Heart left ventricle (tissue), 16 donors: ENCODE measurements around the gene NEUROG2. TPM values are rescaled to one million over a fixed set of nuclear protein-coding genes. Genes with fewer than 3 reads are reported as not detected.
A peak's percentile ranks its signal among the peaks of the same experiment; 100 is the strongest.

Experiments used
- ATAC-seq, 4 donors: fragments of 200-7000 bp; cut with Tn5 transposase; one replicate each; pipeline ENCODE4 v1.9.1; 2020 to 2022; ENCODE audit warnings: moderate library complexity in 4 of 4, mild to moderate bottlenecking in 3 of 4, moderate number of reproducible peaks in 1 of 4
- DNase-seq, 5 donors: peaks; one replicate each; pipeline ENCODE4 v3.0.0-alpha.2; 2020
- H3K27ac ChIP-seq, 12 donors: fragments of 200-600 bp; sonication (generic) in 4 of 12; one replicate each; pipeline versions ENCODE4 v1.5.0 to v1.8.0; 2016 to 2022; ENCODE audit warnings: mild to moderate bottlenecking in 2 of 12
- H3K27me3 ChIP-seq, 9 donors: fragments of 200-600 bp; sonication (generic) in 2 of 9; one replicate each; pipeline versions ENCODE4 v1.5.1 to v1.8.0; 2016 to 2022; ENCODE audit warnings: mild to moderate bottlenecking in 3 of 9
- H3K36me3 ChIP-seq, 9 donors: fragments of 200-600 bp; sonication (generic) in 2 of 9; one replicate each; pipeline versions ENCODE4 v1.5.0 to v1.8.0; 2018 to 2022; ENCODE audit warnings: mild to moderate bottlenecking in 2 of 9
- H3K4me1 ChIP-seq, 12 donors: fragments of 200-600 bp; sonication (generic) in 4 of 12; one replicate each; pipeline versions ENCODE4 v1.5.0 to v1.8.0; 2016 to 2022; ENCODE audit warnings: mild to moderate bottlenecking in 3 of 12
- H3K4me3 ChIP-seq, 12 donors: fragments of 200-600 bp; sonication (generic) in 4 of 12; one replicate each; pipeline versions ENCODE4 v1.5.0 to v1.8.0; 2017 to 2022; ENCODE audit warnings: mild to moderate bottlenecking in 9 of 12, moderate library complexity in 4 of 12
- H3K9me3 ChIP-seq, 12 donors: fragments of 200-600 bp; sonication (generic) in 4 of 12; one replicate each; pipeline versions ENCODE4 v1.5.0 to v1.8.0; 2016 to 2022; ENCODE audit warnings: mild to moderate bottlenecking in 1 of 12
- CTCF ChIP-seq, 12 donors: fragments of 200-600 bp; sonication (generic) in 4 of 12; IDR thresholded peaks; one replicate each; pipeline versions ENCODE4 v1.5.0 to v1.8.0; 2018 to 2022; ENCODE audit warnings: antibody characterized with exemption in 12 of 12, mild to moderate bottlenecking in 5 of 12
- POLR2A ChIP-seq, 2 donors: fragments of 450-650 bp; IDR thresholded peaks; one replicate each; pipeline ENCODE4 v1.6.1; 2017; ENCODE audit warnings: antibody characterized with exemption in 2 of 2, mild to moderate bottlenecking in 2 of 2, moderate library complexity in 2 of 2
- WGBS, 4 donors: extraction: QIAGEN DNeasy Blood & Tissue Kit in 2 of 4; methylation state at CpG; one replicate each; pipeline versions ENCODE4 v1.1.5 to v1.1.7; 2013 to 2018; 5-methylcytosine and 5-hydroxymethylcytosine counted together
- intact Hi-C, 10 donors: fragments of 100-400 bp; cut with DNase I; formaldehyde crosslinking; loops; one replicate each; pipeline versions ENCODE4 v1.11.1 to v1.14.2; 2022
- polyA plus RNA-seq, 2 donors: library from polyadenylated mRNA; stranded (reverse); fragments of 200-250 nt; gene quantifications; one replicate each; pipeline ENCODE4 v1.2.3, GENCODE V29; 2013
- total RNA-seq, 9 donors: library from RNA; depleted of rRNA in 2 of 9; stranded (reverse); fragments of >200 nt in 2 of 9; fragmentation: NEBNext Ultra II Directional in 3 of 9; extraction: Animal tissue kit (Norgen Biotek cat#: 25700) in 3 of 9; gene quantifications; one replicate each; pipeline versions ENCODE4 v1.1.0 to v1.2.4, GENCODE V29; 2016 to 2023
- donor health status: ischemic (EF 13 %, LVEDD 7.1; RV severe dilation, severe dysfunction).
- donor health status: healthy with polysubstance abuse.
- donor health status: DM: no; HTN: yes; CAD: no.
- donor health status: DM: no; HTN: no; CAD: no.
- donor health status: ischemic (EF 25% LVEDD 6.9; RV normal size, moderate dysfunction).
- donor health status: ischemic (EF 25% LVEDD 5.7; RV mildly dilated, moderate dysfunction).
- donor health status: healthy.
- donor health status: DM: yes; HTN: yes; CAD: no.
- donor health status: ischemic (EF 35%, LVEDD 5.7; RV mildly dilated, moderate dysfunction).
- donor health status: nonischemic (EF 11% LVEDD 7.7; RV severe dilation, severe dysfunction).
- donor health status: DM: yes; HTN: yes; CAD: no.
- donor health status: PGD.
- donor health status: ischemic (EF 29% LVEDD 5.4; RV normal size, mild dysfunction).
- donor health status: nonischemic (EF 23%, LVEDD 6.1; RV moderate dilation, normal function).

Gene NEUROG2
- total and polyA plus RNA-seq, 11 donors: not detected

- Histone ChIP-seq H3K4me1 (peaks cover 5 to 55% (median 31%) of the 10 kb centered on the region in 12 donors), H3K27ac (no peak overlapping the region), H3K36me3 (no peaks in the 10 kb centered on the region), H3K9me3 (no peaks in the 10 kb centered on the region), H3K27me3 (peaks cover 75 to 100% (median 96%) of the 10 kb centered on the region in 9 donors), H3K4me3 (peak overlapping the region in 11 of 12 donors; percentile 45 to 66 (median 54))
- ATAC-seq (no peak), DNase-seq (peak in 1 of 5 donors; percentile 60)
- TF ChIP-seq POLR2A (IDR thresholded peaks at IDR 0.05) (no peak), CTCF (IDR thresholded peaks at IDR 0.05) (no peak)
- WGBS, 4 donors: 1 to 3% (median 3%) methylated on average over 21 to 52 of the region's 52 CpGs
- intact Hi-C loops: no loop called here
Observed at GRCh38 chr4:112514647-112515197, 1.3 kb downstream of the NEUROG2 start.

- Histone ChIP-seq H3K4me1 (peaks cover 5 to 62% (median 36%) of the 10 kb centered on the region in 12 donors), H3K27ac (no peak overlapping the region), H3K27me3 (peaks cover 76 to 100% (median 96%) of the 10 kb centered on the region in 9 donors), H3K4me3 (peak overlapping the region in 2 of 12 donors; percentile 54 to 66), H3K9me3 (no peaks in the 10 kb centered on the region), H3K36me3 (no peaks in the 10 kb centered on the region)
- TF ChIP-seq CTCF (IDR thresholded peaks at IDR 0.05): no peak
- no peak for TF ChIP-seq POLR2A (IDR thresholded peaks at IDR 0.05)
- DNase-seq (no peak), ATAC-seq (no peak)
- intact Hi-C loops: no loop called here
- 2 to 8% (median 5%) methylated on average over 15 of the region's 15 CpGs for WGBS, 4 donors
Observed at GRCh38 chr4:112513971-112514646, 1.9 kb downstream of the NEUROG2 start.

GRCh38 chr4:112511803-112512118, 4.2 kb downstream of the NEUROG2 start:
- no peak overlapping the region for H3K27ac ChIP-seq
- H3K27me3 ChIP-seq: peaks cover 62 to 100% (median 95%) of the 10 kb centered on the region in 9 donors
- no peak for TF ChIP-seq POLR2A (IDR thresholded peaks at IDR 0.05)
- TF ChIP-seq CTCF (IDR thresholded peaks at IDR 0.05): no peak
- H3K4me1 ChIP-seq: peaks cover 4 to 47% (median 30%) of the 10 kb centered on the region in 12 donors
- no peaks in the 10 kb centered on the region for H3K36me3 ChIP-seq
- ATAC-seq (no peak), DNase-seq (no peak)
- intact Hi-C loops: no loop called here
- H3K9me3 ChIP-seq: no peaks in the 10 kb centered on the region
- 56 to 64% (median 59%) methylated on average over 4 of the region's 4 CpGs for WGBS, 4 donors
- H3K4me3 ChIP-seq: no peak overlapping the region

GRCh38 chr4:112511093-112511802, 4.7 kb downstream of the NEUROG2 start:
- H3K27me3 ChIP-seq: peaks cover 57 to 100% (median 95%) of the 10 kb centered on the region in 9 donors
- TF ChIP-seq CTCF (IDR thresholded peaks at IDR 0.05): no peak
- no peak for TF ChIP-seq POLR2A (IDR thresholded peaks at IDR 0.05)
- no peak for ATAC-seq
- H3K9me3 ChIP-seq: no peaks in the 10 kb centered on the region
- peak overlapping the region in 3 of 12 donors; percentile 2 to 29 (median 18) for H3K4me3 ChIP-seq
- intact Hi-C loops: no loop called here
- no peak for DNase-seq
- no peak overlapping the region for H3K27ac ChIP-seq
- WGBS, 4 donors: 14 to 20% (median 18%) methylated on average over 40 of the region's 40 CpGs
- peaks cover 0 to 42% (median 25%) of the 10 kb centered on the region in 12 donors for H3K4me1 ChIP-seq
- no peaks in the 10 kb centered on the region for H3K36me3 ChIP-seq
